Gastroesophageal sphincter (tissue), 4 donors: ENCODE results near the gene NAMPT. TPM values are rescaled to one million over a fixed set of nuclear protein-coding genes. Genes with fewer than 3 reads are reported as not detected.

Source experiments
- ATAC-seq: fragments of 150-250 bp; one replicate; pipeline ENCODE4 v1.9.1; 2016; ENCODE audit warnings: mild to moderate bottlenecking, moderate library complexity
- H3K27ac ChIP-seq, 4 donors: fragments of 200-600 bp; sonication (generic) in 3 of 4; 1 replicate in 3 of 4; 2 replicates in 1 of 4; pipeline ENCODE4 v1.5.1; 2016 to 2019
- H3K27me3 ChIP-seq: fragments of 200-600 bp; sonication (generic); one replicate; pipeline ENCODE4 v1.5.1; 2019
- H3K36me3 ChIP-seq, 2 donors: fragments of 200-600 bp; sonication (generic); one replicate each; pipeline ENCODE4 v1.5.1; 2019; ENCODE audit warnings: control low read depth in 1 of 2
- H3K4me1 ChIP-seq, 3 donors: fragments of 200-600 bp; sonication (generic); 1 replicate in 2 of 3; 2 replicates in 1 of 3; pipeline ENCODE4 v1.5.1; 2016 to 2019; ENCODE audit warnings: control low read depth in 2 of 3
- H3K4me3 ChIP-seq, 2 donors: fragments of 200-600 bp; sonication (generic); one replicate each; pipeline ENCODE4 v1.5.1; 2019; ENCODE audit warnings: mild to moderate bottlenecking in 1 of 2, moderate library complexity in 1 of 2
- H3K9me3 ChIP-seq, 3 donors: fragments of 200-600 bp; sonication (generic); one replicate each; pipeline ENCODE4 v1.5.1; 2017 to 2019; ENCODE audit warnings: control low read depth in 2 of 3
- CTCF ChIP-seq, 4 experiments: fragments of 200-600 bp in 2 of 4; fragments of 450-650 bp in 2 of 4; sonication (generic) in 1 of 4; IDR thresholded peaks; one replicate each; pipeline ENCODE4 v1.5.1; 2017 to 2019; ENCODE audit warnings: antibody characterized with exemption in 4 of 4, mild to moderate bottlenecking in 2 of 4, moderate library complexity in 2 of 4
- EP300 ChIP-seq: sonication (generic); formaldehyde crosslinking; IDR thresholded peaks from one replicate; pipeline ENCODE4 v1.6.1; 2017; ENCODE audit warnings: antibody characterized with exemption, mild to moderate bottlenecking
- POLR2A ChIP-seq, 2 donors: fragments of 450-650 bp; IDR thresholded peaks; one replicate each; pipeline ENCODE4 v1.6.1; 2017; ENCODE audit warnings: antibody characterized with exemption in 2 of 2, mild to moderate bottlenecking in 2 of 2, moderate library complexity in 1 of 2
- POLR2AphosphoS5 ChIP-seq: sonication (generic); formaldehyde crosslinking; IDR thresholded peaks from one replicate; pipeline ENCODE4 v1.6.1; 2017; ENCODE audit warnings: antibody characterized with exemption
- WGBS, 2 donors: methylation state at CpG; one replicate each; pipeline ENCODE4 v1.1.5; 2018; ENCODE audit warnings: low coverage in 1 of 2; 5-methylcytosine and 5-hydroxymethylcytosine counted together
- total RNA-seq, 4 donors: library from RNA; depleted of rRNA; stranded (reverse); fragments of >200 nt; gene quantifications; one replicate each; pipeline ENCODE4 v1.1.0, GENCODE V29; 2016

The NAMPT gene
- total RNA-seq, 4 donors from 2014 or later = 63.1 to 611 (median 150) TPM

GRCh38 chr7:106231856-106232490 lies 52.8 kb downstream of the NAMPT start:
- Histone ChIP-seq H3K27ac (no peak overlapping the region), H3K27me3 (no peaks in the 10 kb centered on the region), H3K4me3 (no peak overlapping the region), H3K4me1 (no peaks in the 10 kb centered on the region), H3K36me3 (no peaks in the 10 kb centered on the region), H3K9me3 (no peaks in the 10 kb centered on the region)
- TF ChIP-seq POLR2AphosphoS5 = no peak
- no peak for TF ChIP-seq CTCF (IDR thresholded peaks at IDR 0.05)
- TF ChIP-seq EP300 = no peak
- no peak for TF ChIP-seq POLR2A (IDR thresholded peaks at IDR 0.05)
- 60 to 83% methylated on average over 1 to 5 of the region's 7 CpGs for WGBS, 2 donors
- no peak for ATAC-seq

- no peak for ATAC-seq
- TF ChIP-seq POLR2A (IDR thresholded peaks at IDR 0.05) (no peak), EP300 (no peak), CTCF (IDR thresholded peaks at IDR 0.05) (no peak), POLR2AphosphoS5 (no peak)
- Histone ChIP-seq H3K36me3 (no peaks in the 10 kb centered on the region), H3K4me3 (no peak overlapping the region), H3K27ac (no peak overlapping the region), H3K27me3 (no peaks in the 10 kb centered on the region), H3K4me1 (peaks cover 0 to 5% (median 0%) of the 10 kb centered on the region in 3 donors), H3K9me3 (no peaks in the 10 kb centered on the region)
These were observed 58.9 kb downstream of the NAMPT start for GRCh38 chr7:106225856-106226255.

- ATAC-seq = no peak
- H3K4me3 ChIP-seq = no peak overlapping the region
- H3K27me3 ChIP-seq = no peaks in the 10 kb centered on the region
- no peak overlapping the region for H3K27ac ChIP-seq
- TF ChIP-seq EP300 = no peak
- no peak for TF ChIP-seq POLR2A (IDR thresholded peaks at IDR 0.05)
- no peak for TF ChIP-seq POLR2AphosphoS5
- TF ChIP-seq CTCF (IDR thresholded peaks at IDR 0.05) = no peak
- H3K9me3 ChIP-seq = no peaks in the 10 kb centered on the region
- H3K4me1 ChIP-seq = peaks cover 0 to 5% (median 0%) of the 10 kb centered on the region in 3 donors
- 40 to 62% methylated on average over 4 to 6 of the region's 6 CpGs for WGBS, 2 donors
- no peaks in the 10 kb centered on the region for H3K36me3 ChIP-seq
These were observed 60.0 kb downstream of the NAMPT start for GRCh38 chr7:106224797-106225196.

- no peak for ATAC-seq
- TF ChIP-seq POLR2A (IDR thresholded peaks at IDR 0.05) (no peak), EP300 (no peak), CTCF (IDR thresholded peaks at IDR 0.05) (no peak), POLR2AphosphoS5 (no peak)
- no peak overlapping the region for H3K27ac ChIP-seq
These were observed 61.6 kb downstream of the NAMPT start for GRCh38 chr7:106223156-106223555.

GRCh38 chr7:106222545-106222944 lies 62.2 kb downstream of the NAMPT start:
- Histone ChIP-seq H3K9me3 (no peaks in the 10 kb centered on the region), H3K4me3 (no peak overlapping the region), H3K4me1 (peaks cover under 1 to 17% (median under 1%) of the 10 kb centered on the region in 3 donors), H3K27me3 (no peaks in the 10 kb centered on the region), H3K36me3 (no peaks in the 10 kb centered on the region), H3K27ac (no peak overlapping the region)
- WGBS, 2 donors = 40 to 94% methylated on average over 1 to 2 of the region's 2 CpGs
- no peak for ATAC-seq
- TF ChIP-seq POLR2A (IDR thresholded peaks at IDR 0.05) (no peak), EP300 (no peak), POLR2AphosphoS5 (no peak), CTCF (IDR thresholded peaks at IDR 0.05) (no peak)

More at GRCh38 chr7:106223156-106223555, 61.6 kb downstream of the NAMPT start:
- Histone ChIP-seq H3K4me3 (no peak overlapping the region), H3K9me3 (no peaks in the 10 kb centered on the region), H3K36me3 (no peaks in the 10 kb centered on the region), H3K27me3 (no peaks in the 10 kb centered on the region), H3K4me1 (peaks cover 0 to 11% (median 0%) of the 10 kb centered on the region in 3 donors)
- WGBS, 2 donors = 83 to 89% methylated on average over 1 to 4 of the region's 4 CpGs
